Nephron (organoid): ENCODE measurements around the gene NIPAL4.
A peak's percentile ranks its signal among the peaks of the same experiment; 100 is the strongest.

ENCODE experiments used
- H3K27ac Mint-ChIP-seq, 3 experiments: 2 replicates each; pipeline ENCODE4 v1.8.0; 2020; ENCODE audit warnings: mixed read lengths in 3 of 3, mild to moderate bottlenecking in 2 of 3, moderate library complexity in 1 of 3
- H3K27me3 Mint-ChIP-seq: 2 replicates; pipeline ENCODE4 v1.8.0; 2021; ENCODE audit warnings: low read depth, mild to moderate bottlenecking, moderate library complexity, mixed read lengths
- H3K36me3 Mint-ChIP-seq: 2 replicates; pipeline ENCODE4 v1.8.0; 2020; ENCODE audit warnings: low read depth, mixed read lengths
- H3K4me1 Mint-ChIP-seq: 2 replicates; pipeline ENCODE4 v1.8.0; 2020; ENCODE audit warnings: mixed read lengths
- H3K4me3 Mint-ChIP-seq, 3 experiments: 2 replicates each; pipeline ENCODE4 v1.8.0; 2020; ENCODE audit warnings: mild to moderate bottlenecking in 3 of 3, mixed read lengths in 3 of 3, moderate library complexity in 2 of 3
- H3K9me3 Mint-ChIP-seq: 2 replicates; pipeline ENCODE4 v1.8.0; 2020; ENCODE audit warnings: mixed read lengths
- TF ChIP-seq, protein P1 (sequence below), 3 experiments: fragments of 200-600 bp; sonication (generic); IDR thresholded peaks; one replicate each; pipeline ENCODE4 v1.5.0; 2021; ENCODE audit warnings: antibody characterized with exemption in 3 of 3; ENCODE audit not compliant: unreplicated experiment in 3 of 3

NIPAL4 gene

DNA sequence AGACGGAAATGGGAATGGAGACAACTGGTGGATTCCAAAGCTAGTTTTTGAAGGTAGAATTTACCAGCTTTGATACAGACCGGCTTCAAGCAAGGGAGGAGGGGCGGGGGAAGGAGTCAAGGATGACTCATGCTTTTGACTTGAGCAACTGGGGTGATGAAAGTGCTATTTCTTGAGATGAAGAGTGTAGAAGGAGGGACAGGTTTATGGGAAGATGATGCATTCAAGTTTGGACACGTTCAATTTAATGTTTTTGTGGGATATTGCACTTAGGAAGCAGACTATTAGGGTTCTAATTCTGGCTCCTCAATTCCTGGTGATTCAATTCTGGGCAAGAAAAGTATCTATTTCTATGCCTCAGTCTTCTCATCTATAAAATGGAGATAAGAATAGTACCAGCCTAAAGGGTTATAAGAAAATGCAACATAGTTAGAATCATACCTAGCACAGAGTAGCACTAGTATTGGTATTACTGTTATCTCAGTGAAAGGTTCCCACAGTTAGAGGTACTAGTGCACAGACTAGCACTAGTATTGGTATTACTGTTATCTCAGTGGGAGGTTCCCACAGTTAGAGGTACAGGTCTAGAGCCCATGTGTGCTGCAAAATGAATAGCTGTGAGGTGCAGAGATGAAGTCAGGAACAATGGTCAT lies 4.6 kb downstream of the NIPAL4 start:
- TF ChIP-seq, protein P1, sequence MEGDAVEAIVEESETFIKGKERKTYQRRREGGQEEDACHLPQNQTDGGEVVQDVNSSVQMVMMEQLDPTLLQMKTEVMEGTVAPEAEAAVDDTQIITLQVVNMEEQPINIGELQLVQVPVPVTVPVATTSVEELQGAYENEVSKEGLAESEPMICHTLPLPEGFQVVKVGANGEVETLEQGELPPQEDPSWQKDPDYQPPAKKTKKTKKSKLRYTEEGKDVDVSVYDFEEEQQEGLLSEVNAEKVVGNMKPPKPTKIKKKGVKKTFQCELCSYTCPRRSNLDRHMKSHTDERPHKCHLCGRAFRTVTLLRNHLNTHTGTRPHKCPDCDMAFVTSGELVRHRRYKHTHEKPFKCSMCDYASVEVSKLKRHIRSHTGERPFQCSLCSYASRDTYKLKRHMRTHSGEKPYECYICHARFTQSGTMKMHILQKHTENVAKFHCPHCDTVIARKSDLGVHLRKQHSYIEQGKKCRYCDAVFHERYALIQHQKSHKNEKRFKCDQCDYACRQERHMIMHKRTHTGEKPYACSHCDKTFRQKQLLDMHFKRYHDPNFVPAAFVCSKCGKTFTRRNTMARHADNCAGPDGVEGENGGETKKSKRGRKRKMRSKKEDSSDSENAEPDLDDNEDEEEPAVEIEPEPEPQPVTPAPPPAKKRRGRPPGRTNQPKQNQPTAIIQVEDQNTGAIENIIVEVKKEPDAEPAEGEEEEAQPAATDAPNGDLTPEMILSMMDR (IDR thresholded peaks at IDR 0.05; ENCODE audit: unreplicated experiment in 3 of 3), result no peak
- Mint-ChIP-seq H3K4me1 (peaks cover 19% of the 10 kb centered on the region), H3K36me3 (no peaks in the 10 kb centered on the region), H3K4me3 (no peak overlapping the region), H3K9me3 (no peaks in the 10 kb centered on the region), H3K27ac (no peak overlapping the region), H3K27me3 (peaks cover 33% of the 10 kb centered on the region)

- Mint-ChIP-seq H3K27me3 (peaks cover 9% of the 10 kb centered on the region), H3K4me1 (peaks cover 21% of the 10 kb centered on the region), H3K9me3 (no peaks in the 10 kb centered on the region), H3K27ac (no peak overlapping the region), H3K36me3 (no peaks in the 10 kb centered on the region), H3K4me3 (no peak overlapping the region)
- TF ChIP-seq, protein P1 (IDR thresholded peaks at IDR 0.05; ENCODE audit: unreplicated experiment in 3 of 3), result no peak
Observed at GRCh38 chr5:157468293-157468965, 8.4 kb downstream of the NIPAL4 start.

DNA sequence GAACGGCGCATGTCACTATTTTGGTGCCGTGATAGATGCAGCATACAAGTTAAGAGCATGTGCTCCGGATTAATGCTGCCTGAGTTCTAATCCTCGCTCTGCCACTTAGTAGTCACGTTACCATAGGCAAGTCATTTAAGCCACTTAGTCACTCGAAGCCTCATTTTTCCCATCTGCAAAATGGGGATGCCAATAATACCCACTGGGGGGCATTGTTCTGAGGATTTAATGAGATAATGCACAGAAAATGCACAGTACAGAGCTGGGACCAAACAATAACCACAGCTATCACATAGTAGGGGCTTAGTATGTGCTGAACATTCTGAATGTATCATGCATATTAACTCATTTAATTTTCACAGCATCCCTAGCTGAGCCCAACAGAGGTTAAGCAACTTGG lies 9.1 kb downstream of the NIPAL4 start:
- Mint-ChIP-seq H3K9me3 (no peaks in the 10 kb centered on the region), H3K4me1 (peaks cover 18% of the 10 kb centered on the region), H3K27me3 (peaks cover 9% of the 10 kb centered on the region), H3K4me3 (no peak overlapping the region), H3K27ac (no peak overlapping the region), H3K36me3 (no peaks in the 10 kb centered on the region)
- TF ChIP-seq, protein P1 (IDR thresholded peaks at IDR 0.05; ENCODE audit: unreplicated experiment in 3 of 3), result no peak

DNA sequence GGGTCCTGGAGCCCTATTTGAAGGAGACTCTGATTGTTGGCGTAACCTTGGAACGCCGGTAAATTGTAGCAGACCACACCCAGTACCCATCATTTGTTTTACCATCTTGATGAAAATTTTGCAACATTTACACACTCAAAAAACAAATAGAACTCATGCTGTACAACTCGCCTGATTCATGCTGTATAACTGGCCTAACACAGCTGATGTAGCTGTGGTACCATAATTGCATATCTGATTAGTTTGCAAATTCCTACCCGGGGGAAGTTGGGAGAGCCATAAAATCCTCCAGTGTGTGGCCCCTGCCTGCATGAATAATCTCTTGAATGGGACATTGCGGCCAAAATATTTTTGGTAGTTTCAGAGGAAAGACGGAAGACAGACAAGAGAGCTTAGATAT lies 9.7 kb downstream of the NIPAL4 start:
- Mint-ChIP-seq H3K4me3 (no peak overlapping the region), H3K36me3 (no peaks in the 10 kb centered on the region)

GRCh38 chr5:157470631-157471030 lies 10.6 kb downstream of the NIPAL4 start:
- Mint-ChIP-seq H3K4me3 (no peak overlapping the region), H3K27ac (no peak overlapping the region), H3K4me1 (peaks cover 11% of the 10 kb centered on the region), H3K36me3 (no peaks in the 10 kb centered on the region), H3K27me3 (peaks cover 4% of the 10 kb centered on the region), H3K9me3 (no peaks in the 10 kb centered on the region)
- TF ChIP-seq, protein P1 (IDR thresholded peaks at IDR 0.05; ENCODE audit: unreplicated experiment in 3 of 3), result no peak

More for the DNA sequence above, 9.7 kb downstream of the NIPAL4 start:
- Mint-ChIP-seq H3K9me3 (no peaks in the 10 kb centered on the region), H3K4me1 (peaks cover 12% of the 10 kb centered on the region), H3K27me3 (peaks cover 4% of the 10 kb centered on the region), H3K27ac (no peak overlapping the region)
- TF ChIP-seq, protein P1 (IDR thresholded peaks at IDR 0.05; ENCODE audit: unreplicated experiment in 3 of 3), result no peak

GRCh38 chr5:157471709-157472108 lies 11.7 kb downstream of the NIPAL4 start:
- H3K9me3 Mint-ChIP-seq, result no peaks in the 10 kb centered on the region

More at GRCh38 chr5:157471709-157472108, 11.7 kb downstream of the NIPAL4 start:
- TF ChIP-seq, protein P1 (IDR thresholded peaks at IDR 0.05; ENCODE audit: unreplicated experiment in 3 of 3), result peak; percentile 35 to 48 (median 42)
- no peaks in the 10 kb centered on the region for H3K36me3 Mint-ChIP-seq
- no peak overlapping the region for H3K4me3 Mint-ChIP-seq
- no peak overlapping the region for H3K27ac Mint-ChIP-seq
- no peaks in the 10 kb centered on the region for H3K27me3 Mint-ChIP-seq
- H3K4me1 Mint-ChIP-seq, result peaks cover 12% of the 10 kb centered on the region
